ENCODE measurements around the gene BRICD5.

DNA sequence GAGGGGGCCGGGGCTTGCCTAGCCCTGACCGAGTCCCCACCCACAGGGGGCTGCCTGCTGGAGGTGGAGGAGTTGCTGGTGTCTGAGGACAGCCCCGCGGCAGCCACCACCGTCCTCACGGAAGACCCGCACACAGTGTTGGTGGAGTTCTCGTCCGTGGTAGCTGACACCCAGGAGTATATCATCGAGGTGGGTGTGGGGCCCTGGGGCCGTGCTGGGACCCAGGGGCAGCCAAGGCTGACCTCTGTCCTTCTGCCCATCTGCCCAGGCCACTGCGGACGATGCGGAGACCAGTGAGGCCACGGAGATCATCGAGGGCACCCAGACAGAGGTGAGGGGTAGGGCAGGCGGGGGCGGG lies 24.1 kb upstream of the BRICD5 start:
- TF ChIP-seq, protein P1, sequence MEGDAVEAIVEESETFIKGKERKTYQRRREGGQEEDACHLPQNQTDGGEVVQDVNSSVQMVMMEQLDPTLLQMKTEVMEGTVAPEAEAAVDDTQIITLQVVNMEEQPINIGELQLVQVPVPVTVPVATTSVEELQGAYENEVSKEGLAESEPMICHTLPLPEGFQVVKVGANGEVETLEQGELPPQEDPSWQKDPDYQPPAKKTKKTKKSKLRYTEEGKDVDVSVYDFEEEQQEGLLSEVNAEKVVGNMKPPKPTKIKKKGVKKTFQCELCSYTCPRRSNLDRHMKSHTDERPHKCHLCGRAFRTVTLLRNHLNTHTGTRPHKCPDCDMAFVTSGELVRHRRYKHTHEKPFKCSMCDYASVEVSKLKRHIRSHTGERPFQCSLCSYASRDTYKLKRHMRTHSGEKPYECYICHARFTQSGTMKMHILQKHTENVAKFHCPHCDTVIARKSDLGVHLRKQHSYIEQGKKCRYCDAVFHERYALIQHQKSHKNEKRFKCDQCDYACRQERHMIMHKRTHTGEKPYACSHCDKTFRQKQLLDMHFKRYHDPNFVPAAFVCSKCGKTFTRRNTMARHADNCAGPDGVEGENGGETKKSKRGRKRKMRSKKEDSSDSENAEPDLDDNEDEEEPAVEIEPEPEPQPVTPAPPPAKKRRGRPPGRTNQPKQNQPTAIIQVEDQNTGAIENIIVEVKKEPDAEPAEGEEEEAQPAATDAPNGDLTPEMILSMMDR (IDR thresholded peaks at IDR 0.05) = no peak
- TF ChIP-seq POLR2A (IDR thresholded peaks at IDR 0.05) (no peak), POLR2AphosphoS5 (IDR thresholded peaks at IDR 0.05) (no peak), EP300 (IDR thresholded peaks at IDR 0.05) (no peak)

Data from sigmoid colon (tissue), 4 donors.